ENCODE results near the gene ZNF680.

The ZNF680 gene

GRCh38 chr7:64606385-64606784 lies 43.5 kb upstream of the ZNF680 start:
- Histone ChIP-seq H3K4me3 (ENCODE audit: low read depth, low read length) (no peak overlapping the region), H3K9me3 (ENCODE audit: severe bottlenecking) (no peaks in the 10 kb centered on the region), H3K36me3 (no peaks in the 10 kb centered on the region), H3K27ac (no peak overlapping the region), H3K27me3 (ENCODE audit: insufficient read depth, low read depth, severe bottlenecking) (no peaks in the 10 kb centered on the region)
- DNase-seq, result no peak
- no peak for TF ChIP-seq CTCF (IDR thresholded peaks at IDR 0.05; ENCODE audit: low read depth, low read length)

- H3K9me3 ChIP-seq (ENCODE audit: severe bottlenecking), result no peaks in the 10 kb centered on the region
- H3K27ac ChIP-seq, result no peak overlapping the region
- no peak for TF ChIP-seq CTCF (IDR thresholded peaks at IDR 0.05; ENCODE audit: low read depth, low read length)
- no peak overlapping the region for H3K4me3 ChIP-seq (ENCODE audit: low read depth, low read length)
- H3K27me3 ChIP-seq (ENCODE audit: insufficient read depth, low read depth, severe bottlenecking), result no peaks in the 10 kb centered on the region
- H3K36me3 ChIP-seq, result no peaks in the 10 kb centered on the region
- no peak for DNase-seq
These were observed 40.4 kb upstream of the ZNF680 start for GRCh38 chr7:64603271-64603670.

- no peak for DNase-seq
These were observed 39.6 kb upstream of the ZNF680 start for GRCh38 chr7:64602518-64602917.

GRCh38 chr7:64602086-64602485 lies 39.2 kb upstream of the ZNF680 start:
- Histone ChIP-seq H3K27ac (no peak overlapping the region), H3K9me3 (ENCODE audit: severe bottlenecking) (no peaks in the 10 kb centered on the region), H3K4me3 (ENCODE audit: low read depth, low read length) (no peak overlapping the region), H3K27me3 (ENCODE audit: insufficient read depth, low read depth, severe bottlenecking) (no peaks in the 10 kb centered on the region), H3K36me3 (no peaks in the 10 kb centered on the region)
- DNase-seq, result no peak
- no peak for TF ChIP-seq CTCF (IDR thresholded peaks at IDR 0.05; ENCODE audit: low read depth, low read length)

More at GRCh38 chr7:64602518-64602917, 39.6 kb upstream of the ZNF680 start:
- H3K9me3 ChIP-seq (ENCODE audit: severe bottlenecking), result no peaks in the 10 kb centered on the region
- H3K4me3 ChIP-seq (ENCODE audit: low read depth, low read length), result no peak overlapping the region
- H3K27ac ChIP-seq, result no peak overlapping the region
- TF ChIP-seq CTCF (IDR thresholded peaks at IDR 0.05; ENCODE audit: low read depth, low read length), result no peak
- no peaks in the 10 kb centered on the region for H3K27me3 ChIP-seq (ENCODE audit: insufficient read depth, low read depth, severe bottlenecking)
- no peaks in the 10 kb centered on the region for H3K36me3 ChIP-seq

- H3K9me3 ChIP-seq (ENCODE audit: severe bottlenecking), result no peaks in the 10 kb centered on the region
- H3K4me3 ChIP-seq (ENCODE audit: low read depth, low read length), result no peak overlapping the region
- TF ChIP-seq CTCF (IDR thresholded peaks at IDR 0.05; ENCODE audit: low read depth, low read length), result no peak
- H3K27me3 ChIP-seq (ENCODE audit: insufficient read depth, low read depth, severe bottlenecking), result no peaks in the 10 kb centered on the region
- H3K36me3 ChIP-seq, result no peaks in the 10 kb centered on the region
- no peak overlapping the region for H3K27ac ChIP-seq
- no peak for DNase-seq
These were observed 36.5 kb upstream of the ZNF680 start for GRCh38 chr7:64599359-64599758.

- H3K4me3 ChIP-seq (ENCODE audit: low read depth, low read length), result no peak overlapping the region
- no peaks in the 10 kb centered on the region for H3K27me3 ChIP-seq (ENCODE audit: insufficient read depth, low read depth, severe bottlenecking)
- no peaks in the 10 kb centered on the region for H3K9me3 ChIP-seq (ENCODE audit: severe bottlenecking)
- DNase-seq, result no peak
- no peak overlapping the region for H3K27ac ChIP-seq
- no peaks in the 10 kb centered on the region for H3K36me3 ChIP-seq
- no peak for TF ChIP-seq CTCF (IDR thresholded peaks at IDR 0.05; ENCODE audit: low read depth, low read length)
These were observed 28.1 kb upstream of the ZNF680 start for GRCh38 chr7:64590971-64591370.

Measured in WERI-Rb-1 (cell line).